HEK293 (cell line): ENCODE results near the gene CSMD2.

Experiments
- CTCF ChIP-seq: fragments of 450-650 bp; formaldehyde crosslinking; IDR thresholded peaks from 2 replicates; pipeline ENCODE4 v1.5.1; 2016; ENCODE audit warnings: missing biosample characterization, missing genetic modification characterization
- ELK4 ChIP-seq: IDR thresholded peaks from 2 replicates; pipeline ENCODE4 v1.6.1; 2011; ENCODE audit warnings: mild to moderate bottlenecking, low read depth, low read length, borderline replicate concordance
- REST ChIP-seq: fragments of 450-650 bp; formaldehyde crosslinking; IDR thresholded peaks from 2 replicates; pipeline ENCODE4 v1.5.1; 2016; ENCODE audit warnings: missing biosample characterization, missing genetic modification characterization
- SP7 ChIP-seq: fragments of 450-650 bp; formaldehyde crosslinking; IDR thresholded peaks from 2 replicates; pipeline ENCODE4 v1.5.1; 2016; ENCODE audit warnings: missing biosample characterization, missing genetic modification characterization
- ZBTB17 ChIP-seq: fragments of 450-650 bp; formaldehyde crosslinking; IDR thresholded peaks from 2 replicates; pipeline ENCODE4 v1.5.1; 2016; ENCODE audit warnings: missing biosample characterization, missing genetic modification characterization
- ZFP41 ChIP-seq: fragments of 450-650 bp; formaldehyde crosslinking; IDR thresholded peaks from 2 replicates; pipeline ENCODE4 v1.5.1; 2016; ENCODE audit warnings: missing biosample characterization, missing genetic modification characterization, borderline replicate concordance
- ZNF112 ChIP-seq: fragments of 450-650 bp; formaldehyde crosslinking; IDR thresholded peaks from 2 replicates; pipeline ENCODE4 v1.5.0; 2017; ENCODE audit warnings: missing biosample characterization, missing genetic modification characterization
- ZNF335 ChIP-seq: fragments of 450-650 bp; formaldehyde crosslinking; conservative IDR thresholded peaks from 2 replicates; pipeline ENCODE4 v1.5.1; 2016; ENCODE audit warnings: missing biosample characterization, missing genetic modification characterization
- ZNF521 ChIP-seq: fragments of 450-650 bp; formaldehyde crosslinking; IDR thresholded peaks from 2 replicates; pipeline ENCODE4 v1.5.1; 2017; ENCODE audit warnings: missing biosample characterization, mild to moderate bottlenecking, missing genetic modification characterization

- no peak for TF ChIP-seq CTCF (tag by site-specific recombination)
- no peak for TF ChIP-seq ELK4
- TF ChIP-seq ZBTB17 (tag by site-specific recombination): no peak
- no peak for TF ChIP-seq ZNF112 (tag by site-specific recombination)
- no peak for TF ChIP-seq SP7 (tag by site-specific recombination)
- no peak for TF ChIP-seq ZFP41 (tag by site-specific recombination)
- no peak for TF ChIP-seq ZNF335 (tag by site-specific recombination)
- TF ChIP-seq REST (tag by site-specific recombination): no peak
- TF ChIP-seq ZNF521 (tag by site-specific recombination): no peak
Observed at GRCh38 chr1:34034036-34034435, 131.0 kb downstream of the CSMD2 start.
